ENCODE results near the gene BLZF1. TPM values are rescaled to one million over a fixed set of nuclear protein-coding genes. Genes with fewer than 3 reads are reported as not detected.

BLZF1 gene
- polyA plus RNA-seq, 2 of the 4 experiments (the other 2 are of a cell fraction): 15.6 to 29.6 TPM

GRCh38 chr1:169414952-169415351, 47.0 kb downstream of the BLZF1 start:
- no peak overlapping the region for H3K27ac ChIP-seq
- WGBS (ENCODE audit: missing lambda C conversion rate): 81% methylated on average over 2 of the region's 2 CpGs
- H3K4me3 ChIP-seq: no peak overlapping the region
- TF ChIP-seq BHLHE40 (IDR thresholded peaks at IDR 0.05; ENCODE audit: low read depth, low read length) (no peak), USF2 (IDR thresholded peaks at IDR 0.05) (no peak), MAZ (IDR thresholded peaks at IDR 0.05; ENCODE audit: borderline replicate concordance, low read depth, low read length) (no peak), NPAS2 (CRISPR knock-in tag; IDR thresholded peaks at IDR 0.05; ENCODE audit: borderline replicate concordance) (no peak), HOXB5 (CRISPR knock-in tag; IDR thresholded peaks at IDR 0.05) (no peak), SMC3 (IDR thresholded peaks at IDR 0.05) (no peak), PBX3 (IDR thresholded peaks at IDR 0.05) (no peak), MYC (IDR thresholded peaks at IDR 0.05; ENCODE audit: borderline replicate concordance, low read length) (no peak), SREBF2 (IDR thresholded peaks at IDR 0.05) (no peak), HDAC2 (IDR thresholded peaks at IDR 0.05) (no peak), FOXS1 (CRISPR knock-in tag; IDR thresholded peaks at IDR 0.05) (no peak), RNF2 (IDR thresholded peaks at IDR 0.05; ENCODE audit: borderline replicate concordance, low read depth) (no peak), BCL3 (IDR thresholded peaks at IDR 0.05) (no peak), ZNF302 (CRISPR knock-in tag; IDR thresholded peaks at IDR 0.05) (no peak), TFCP2L1 (CRISPR knock-in tag; IDR thresholded peaks at IDR 0.05) (no peak), ATOH8 (CRISPR knock-in tag; IDR thresholded peaks at IDR 0.05; ENCODE audit: low read depth) (no peak)
- no peak for FAIRE-seq
- H3K4me2 ChIP-seq: no peak overlapping the region
- ChIA-PET POLR2A (no interaction called here), CTCF (no interaction called here)
- ATAC-seq: no peak
- no peaks in the 10 kb centered on the region for H3K9me3 ChIP-seq
- no peaks in the 10 kb centered on the region for H3K4me1 ChIP-seq
- no peak for DNase-seq (ENCODE audit: low read depth in 1 of 2, low spot score in 1 of 2)

- no peak for ATAC-seq
- CTCF ChIA-PET: no interaction called here
- TF ChIP-seq ZSCAN20 (CRISPR knock-in tag; IDR thresholded peaks at IDR 0.05) (no peak), HES2 (IDR thresholded peaks at IDR 0.05) (no peak), RAD21 (conservative IDR thresholded peaks at IDR 0.05 in 1 of 2, IDR thresholded peaks at IDR 0.05 in 1 of 2) (no peak), CTCF (IDR thresholded peaks at IDR 0.05) (no peak), POLR2AphosphoS2 (conservative IDR thresholded peaks at IDR 0.05; ENCODE audit: low read length) (no peak)
Observed at GRCh38 chr1:169421309-169421708, 53.3 kb downstream of the BLZF1 start.

More at GRCh38 chr1:169421309-169421708, 53.3 kb downstream of the BLZF1 start:
- Histone ChIP-seq H3K27ac (no peak overlapping the region), H3K4me2 (no peak overlapping the region), H3K9me3 (no peaks in the 10 kb centered on the region), H3K4me1 (no peaks in the 10 kb centered on the region), H3K4me3 (no peak overlapping the region)
- DNase-seq (ENCODE audit: low read depth in 1 of 2, low spot score in 1 of 2): no peak
- 57% methylated on average over 5 of the region's 5 CpGs for WGBS (ENCODE audit: missing lambda C conversion rate)
- POLR2A ChIA-PET: no interaction called here
- FAIRE-seq: no peak
